VCaP (cell line): Measurements from ENCODE around the gene NAT16.
A peak's percentile ranks its signal among the peaks of the same experiment; 100 is the strongest.

ENCODE experiments used
- H3K27ac ChIP-seq: fragments of 450-650 bp; 2 replicates; pipeline ENCODE4 v1.5.1; 2017
- CTCF ChIP-seq: fragments of 450-650 bp; conservative IDR thresholded peaks from 2 replicates; pipeline ENCODE4 v1.5.1; 2017; ENCODE audit warnings: mild to moderate bottlenecking, moderate library complexity

NAT16 gene

GRCh38 chr7:101168412-101169049, 11.6 kb downstream of the NAT16 start:
- no peak for TF ChIP-seq CTCF
- no peak overlapping the region for H3K27ac ChIP-seq

GRCh38 chr7:101167645-101168411, 12.3 kb downstream of the NAT16 start:
- H3K27ac ChIP-seq = no peak overlapping the region
- TF ChIP-seq CTCF = no peak

GRCh38 chr7:101166909-101167644, 13.0 kb downstream of the NAT16 start:
- no peak for TF ChIP-seq CTCF
- no peak overlapping the region for H3K27ac ChIP-seq

- H3K27ac ChIP-seq = no peak overlapping the region
- no peak for TF ChIP-seq CTCF
Observed at GRCh38 chr7:101166648-101166908, 13.5 kb downstream of the NAT16 start.

- no peak overlapping the region; the same call in 1 of the 2 replicates for H3K27ac ChIP-seq
- no peak for TF ChIP-seq CTCF
Observed at GRCh38 chr7:101165958-101166647, 14.0 kb downstream of the NAT16 start.

GRCh38 chr7:101165075-101165957, 14.8 kb downstream of the NAT16 start, which contains the start of gene VGF:
Gene VGF, minus strand, starts transcription at chr7:101165569. Its CDS starts 726 bp downstream, at chr7:101164843.
- H3K27ac ChIP-seq = peak within 1 kb of the TSS; percentile 98
- no peak for TF ChIP-seq CTCF
